ENCODE results near the gene SOX5.

Gene SOX5

DNA sequence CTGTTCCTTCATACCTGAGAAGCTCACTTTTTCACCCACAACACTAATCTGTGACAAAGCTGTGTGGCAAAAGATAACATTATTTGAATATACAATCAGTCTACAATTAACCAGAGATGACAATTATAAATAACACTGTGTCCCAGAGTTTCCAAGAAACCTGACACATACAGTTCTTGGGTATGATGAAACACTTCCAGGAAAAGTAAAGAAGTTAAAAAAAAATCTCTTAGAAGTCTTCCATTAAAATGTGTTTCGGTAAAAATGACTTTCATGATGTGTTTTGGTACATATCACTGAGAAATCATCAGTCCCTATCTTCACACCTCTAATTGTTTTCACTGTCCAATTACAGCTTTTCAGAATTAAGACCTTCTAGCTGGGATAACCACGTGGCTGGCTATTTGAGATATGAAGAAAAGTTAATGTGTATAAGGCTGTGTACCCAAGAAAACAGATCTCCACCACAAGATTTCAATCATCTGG, 390.2 kb downstream of the SOX5 start:
- Histone ChIP-seq H3K4me1 (ENCODE audit: insufficient read depth, poor library complexity, severe bottlenecking) (no peaks in the 10 kb centered on the region), H3K27me3 (ENCODE audit: insufficient read depth, poor library complexity, severe bottlenecking) (no peaks in the 10 kb centered on the region), H3K9me3 (ENCODE audit: severe bottlenecking) (no peaks in the 10 kb centered on the region), H3K4me3 (ENCODE audit: severe bottlenecking) (no peak overlapping the region), H3K36me3 (ENCODE audit: low read depth) (no peaks in the 10 kb centered on the region), H3K27ac (ENCODE audit: poor library complexity, severe bottlenecking) (no peak overlapping the region)
- DNase-seq (ENCODE audit: low spot score) (no peak), ATAC-seq (ENCODE audit: low read depth) (no peak)
- TF ChIP-seq, protein P1, sequence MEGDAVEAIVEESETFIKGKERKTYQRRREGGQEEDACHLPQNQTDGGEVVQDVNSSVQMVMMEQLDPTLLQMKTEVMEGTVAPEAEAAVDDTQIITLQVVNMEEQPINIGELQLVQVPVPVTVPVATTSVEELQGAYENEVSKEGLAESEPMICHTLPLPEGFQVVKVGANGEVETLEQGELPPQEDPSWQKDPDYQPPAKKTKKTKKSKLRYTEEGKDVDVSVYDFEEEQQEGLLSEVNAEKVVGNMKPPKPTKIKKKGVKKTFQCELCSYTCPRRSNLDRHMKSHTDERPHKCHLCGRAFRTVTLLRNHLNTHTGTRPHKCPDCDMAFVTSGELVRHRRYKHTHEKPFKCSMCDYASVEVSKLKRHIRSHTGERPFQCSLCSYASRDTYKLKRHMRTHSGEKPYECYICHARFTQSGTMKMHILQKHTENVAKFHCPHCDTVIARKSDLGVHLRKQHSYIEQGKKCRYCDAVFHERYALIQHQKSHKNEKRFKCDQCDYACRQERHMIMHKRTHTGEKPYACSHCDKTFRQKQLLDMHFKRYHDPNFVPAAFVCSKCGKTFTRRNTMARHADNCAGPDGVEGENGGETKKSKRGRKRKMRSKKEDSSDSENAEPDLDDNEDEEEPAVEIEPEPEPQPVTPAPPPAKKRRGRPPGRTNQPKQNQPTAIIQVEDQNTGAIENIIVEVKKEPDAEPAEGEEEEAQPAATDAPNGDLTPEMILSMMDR (IDR thresholded peaks at IDR 0.05; ENCODE audit: poor library complexity, severe bottlenecking), result no peak

DNA sequence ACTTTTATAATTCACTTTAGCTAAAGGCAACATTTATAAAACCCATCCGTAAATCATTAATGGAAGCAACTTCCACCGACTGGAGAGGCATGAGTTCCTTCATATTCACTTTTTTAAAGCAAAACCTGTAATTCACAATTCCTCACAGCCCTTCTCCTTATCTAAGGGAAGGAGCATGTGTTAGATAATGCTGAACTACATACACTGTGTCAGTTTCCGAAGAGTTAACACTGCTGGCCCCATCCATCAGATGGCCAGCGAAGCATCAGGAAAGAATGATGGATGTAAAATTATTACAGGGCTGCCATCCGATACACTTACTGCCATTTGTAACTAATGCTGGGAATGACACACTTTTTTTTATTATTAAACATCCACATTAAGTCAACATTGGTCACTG, 392.8 kb downstream of the SOX5 start:
- Histone ChIP-seq H3K27me3 (ENCODE audit: insufficient read depth, poor library complexity, severe bottlenecking) (no peaks in the 10 kb centered on the region), H3K9me3 (ENCODE audit: severe bottlenecking) (no peaks in the 10 kb centered on the region), H3K27ac (ENCODE audit: poor library complexity, severe bottlenecking) (no peak overlapping the region), H3K4me3 (ENCODE audit: severe bottlenecking) (no peak overlapping the region), H3K36me3 (ENCODE audit: low read depth) (no peaks in the 10 kb centered on the region), H3K4me1 (ENCODE audit: insufficient read depth, poor library complexity, severe bottlenecking) (no peaks in the 10 kb centered on the region)
- no peak for DNase-seq (ENCODE audit: low spot score)
- TF ChIP-seq, protein P1 (IDR thresholded peaks at IDR 0.05; ENCODE audit: poor library complexity, severe bottlenecking), result no peak
- ATAC-seq (ENCODE audit: low read depth), result no peak

DNA sequence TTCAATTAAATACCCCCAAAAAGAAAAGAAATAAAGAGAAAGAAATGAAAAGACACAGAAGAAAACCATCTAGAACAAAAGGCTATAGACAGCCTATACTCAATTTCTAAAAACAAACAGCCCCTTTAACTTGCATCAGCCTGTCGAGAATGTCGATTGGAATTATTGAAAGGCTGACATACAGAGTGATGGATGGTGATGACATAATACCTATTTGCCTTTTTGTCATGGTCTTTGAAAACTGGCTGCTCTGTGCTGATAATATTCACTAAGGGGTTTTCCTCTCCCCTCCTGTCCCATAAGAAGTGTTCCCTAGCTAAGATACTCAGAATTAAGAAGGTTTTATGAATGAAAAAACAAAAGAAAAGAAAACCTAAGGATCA, 393.7 kb downstream of the SOX5 start:
- Histone ChIP-seq H3K36me3 (ENCODE audit: low read depth) (no peaks in the 10 kb centered on the region), H3K9me3 (ENCODE audit: severe bottlenecking) (no peaks in the 10 kb centered on the region), H3K4me3 (ENCODE audit: severe bottlenecking) (no peak overlapping the region), H3K27ac (ENCODE audit: poor library complexity, severe bottlenecking) (no peak overlapping the region), H3K27me3 (ENCODE audit: insufficient read depth, poor library complexity, severe bottlenecking) (no peaks in the 10 kb centered on the region), H3K4me1 (ENCODE audit: insufficient read depth, poor library complexity, severe bottlenecking) (no peaks in the 10 kb centered on the region)
- TF ChIP-seq, protein P1 (IDR thresholded peaks at IDR 0.05; ENCODE audit: poor library complexity, severe bottlenecking), result no peak
- DNase-seq (ENCODE audit: low spot score) (no peak), ATAC-seq (ENCODE audit: low read depth) (no peak)

DNA sequence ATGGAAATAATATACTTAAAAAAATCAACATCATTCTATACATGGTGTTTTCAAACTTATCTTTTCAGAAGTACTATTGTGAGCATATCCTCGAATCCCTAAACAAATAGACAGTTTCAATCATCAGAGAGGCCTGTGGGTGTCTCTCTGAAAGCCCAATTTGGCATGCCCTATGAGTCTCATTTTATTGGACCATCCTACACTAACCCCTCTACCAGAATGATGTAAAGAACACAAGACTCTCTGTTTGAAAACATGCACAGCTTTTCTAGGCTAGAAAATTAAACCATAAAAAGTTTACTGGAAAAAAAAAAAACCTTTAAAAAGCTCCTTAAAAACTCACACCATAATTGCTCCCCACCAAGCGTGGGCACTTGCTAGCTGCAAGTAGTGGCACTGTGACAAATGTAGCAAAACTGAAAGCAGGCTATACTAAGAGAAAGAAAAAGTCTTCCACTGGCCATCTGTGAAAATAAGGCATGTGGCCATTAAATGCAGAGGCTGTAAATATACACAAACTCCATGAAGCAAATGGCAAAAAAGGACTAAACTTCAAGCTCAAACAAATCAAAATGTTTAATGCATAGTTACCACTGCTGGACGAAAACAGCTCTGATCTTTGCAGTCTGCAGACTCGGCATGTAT, 394.2 kb downstream of the SOX5 start:
- H3K9me3 ChIP-seq (ENCODE audit: severe bottlenecking), result no peaks in the 10 kb centered on the region
- no peaks in the 10 kb centered on the region for H3K36me3 ChIP-seq (ENCODE audit: low read depth)
- no peak for ATAC-seq (ENCODE audit: low read depth)
- H3K4me1 ChIP-seq (ENCODE audit: insufficient read depth, poor library complexity, severe bottlenecking), result no peaks in the 10 kb centered on the region
- no peak overlapping the region for H3K27ac ChIP-seq (ENCODE audit: poor library complexity, severe bottlenecking)
- no peak for DNase-seq (ENCODE audit: low spot score)
- TF ChIP-seq, protein P1 (IDR thresholded peaks at IDR 0.05; ENCODE audit: poor library complexity, severe bottlenecking), result no peak
- no peaks in the 10 kb centered on the region for H3K27me3 ChIP-seq (ENCODE audit: insufficient read depth, poor library complexity, severe bottlenecking)
- no peak overlapping the region for H3K4me3 ChIP-seq (ENCODE audit: severe bottlenecking)

DNA sequence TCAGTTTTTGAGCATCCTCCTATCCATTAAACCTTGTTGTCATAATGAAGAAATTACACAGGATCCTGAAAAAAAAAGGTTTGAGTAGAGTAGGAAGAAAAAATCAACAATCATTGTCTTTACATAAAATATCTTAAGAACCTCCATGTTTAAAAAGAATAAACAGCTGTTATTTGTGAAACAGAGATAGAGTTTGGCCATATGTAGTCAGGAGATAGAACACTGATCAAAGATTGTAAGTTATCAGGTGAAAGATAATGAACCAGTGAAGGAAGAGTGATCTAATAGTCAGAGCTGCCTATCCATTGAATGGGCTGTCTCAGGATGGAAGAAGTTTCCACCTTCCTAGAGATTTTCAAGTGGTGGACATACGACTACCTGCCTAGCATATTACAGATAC, 397.1 kb downstream of the SOX5 start:
- Histone ChIP-seq H3K27ac (ENCODE audit: poor library complexity, severe bottlenecking) (no peak overlapping the region), H3K36me3 (ENCODE audit: low read depth) (no peaks in the 10 kb centered on the region), H3K4me1 (ENCODE audit: insufficient read depth, poor library complexity, severe bottlenecking) (no peaks in the 10 kb centered on the region), H3K4me3 (ENCODE audit: severe bottlenecking) (no peak overlapping the region), H3K9me3 (ENCODE audit: severe bottlenecking) (no peaks in the 10 kb centered on the region), H3K27me3 (ENCODE audit: insufficient read depth, poor library complexity, severe bottlenecking) (no peaks in the 10 kb centered on the region)
- DNase-seq (ENCODE audit: low spot score), result no peak
- ATAC-seq (ENCODE audit: low read depth), result no peak
- TF ChIP-seq, protein P1 (IDR thresholded peaks at IDR 0.05; ENCODE audit: poor library complexity, severe bottlenecking), result no peak
